ELF-1 (cell line): Measurements from ENCODE around the gene ALAD.

Source experiments
- DNase-seq: peaks from one replicate; pipeline ENCODE4 v3.0.0-alpha.2; 2016; ENCODE audit warnings: low read depth, low spot score

ALAD gene

DNA sequence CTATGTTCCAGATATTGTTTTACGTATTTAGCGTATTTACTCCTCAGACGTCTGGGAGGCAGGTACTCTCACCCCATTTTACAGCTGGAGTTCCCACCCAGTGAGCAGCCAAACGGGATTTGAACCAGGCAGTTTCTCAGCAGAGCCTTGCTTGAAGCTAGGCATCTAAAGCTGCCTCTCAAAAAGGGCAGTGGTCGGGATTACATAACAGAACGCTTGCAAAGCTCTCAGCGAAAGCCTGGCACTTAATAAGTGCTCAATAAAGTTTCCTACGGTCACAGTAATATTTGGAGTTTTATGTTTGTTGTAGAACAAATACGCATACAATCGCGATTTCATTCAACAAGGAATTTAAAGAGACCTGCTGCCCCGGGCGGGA, 52.0 kb downstream of the ALAD start:
- DNase-seq = peak; percentile 26

DNA sequence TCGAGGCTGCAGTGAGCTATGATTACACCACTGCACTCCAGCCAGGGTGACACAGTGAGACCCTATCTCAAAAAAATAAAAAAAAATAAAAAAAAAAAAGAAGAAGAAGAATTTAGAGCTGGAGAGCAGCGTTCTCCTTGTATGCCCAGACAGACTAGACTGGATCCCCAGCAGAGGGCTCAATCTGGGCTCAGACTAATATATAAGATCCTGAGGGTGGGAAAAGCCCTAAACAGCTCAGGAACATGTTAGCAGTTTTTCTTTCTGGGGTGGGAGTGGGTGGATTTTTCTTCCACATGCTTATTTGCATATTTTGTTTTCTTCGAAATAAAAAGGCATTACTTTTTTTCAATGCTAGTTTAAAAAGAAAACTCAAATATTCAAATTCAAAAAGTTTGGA, 52.6 kb downstream of the ALAD start:
- DNase-seq = no peak

DNA sequence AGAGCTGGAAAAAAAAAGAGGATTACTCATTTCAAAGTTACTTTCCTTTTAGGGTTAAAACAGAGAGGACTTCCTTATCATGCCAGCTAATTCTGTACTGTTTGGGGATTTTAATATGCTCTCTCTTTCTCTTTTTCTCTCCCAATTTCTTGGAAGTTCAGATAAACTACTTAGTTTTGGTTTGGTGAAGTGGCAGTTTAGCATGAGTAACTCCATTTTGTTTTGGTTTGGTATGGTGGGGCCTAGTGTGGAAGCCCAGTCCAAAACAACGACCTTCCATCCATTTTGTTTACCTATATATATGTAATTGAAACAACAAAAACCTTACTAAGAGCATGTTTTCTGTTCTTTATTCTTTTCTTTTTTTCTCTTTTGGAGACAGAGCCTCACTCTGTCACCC, 55.4 kb downstream of the ALAD start:
- DNase-seq = no peak

DNA sequence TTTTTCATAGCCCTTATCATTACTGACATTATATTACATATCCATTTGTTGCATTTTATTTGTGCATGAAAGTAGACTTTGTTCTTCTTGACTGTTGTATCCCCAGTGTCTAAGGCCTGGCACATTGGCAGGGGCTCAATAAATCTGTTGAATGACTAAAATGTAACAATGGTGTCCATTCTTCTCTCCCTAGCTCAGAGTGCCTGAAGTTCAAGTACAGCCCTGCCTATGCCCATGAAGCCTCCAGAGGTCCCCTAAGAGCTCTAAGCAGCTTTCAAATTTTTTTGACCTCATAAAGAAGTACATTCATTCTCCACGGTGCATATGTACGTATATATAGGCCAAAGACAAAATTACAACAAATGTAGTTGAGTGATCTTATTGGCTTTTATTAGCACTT, 55.9 kb downstream of the ALAD start:
- no peak for DNase-seq

DNA sequence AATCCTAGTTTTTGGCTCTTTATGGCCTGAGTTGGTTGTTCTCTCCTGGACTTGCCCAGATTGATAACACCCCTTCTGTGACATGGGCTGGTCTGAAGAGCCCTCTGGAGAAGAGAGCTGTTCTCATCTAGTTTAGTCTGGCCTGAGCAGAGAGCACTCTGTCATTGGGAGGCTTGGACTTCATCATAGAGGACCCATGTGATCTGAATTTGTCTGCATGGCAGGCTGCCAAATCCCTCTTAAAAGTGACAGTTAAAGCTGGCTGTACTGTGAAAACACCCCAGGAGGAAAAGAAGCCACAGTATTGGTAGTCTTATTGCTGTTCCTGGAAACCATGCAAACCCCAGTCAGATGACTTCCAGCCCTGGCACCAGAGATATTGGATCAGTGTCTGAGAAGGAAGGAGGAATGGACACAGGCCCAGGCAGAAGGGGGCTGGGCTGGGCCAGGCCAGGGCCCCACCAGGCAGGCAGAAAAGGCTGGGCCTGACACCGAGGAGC, 57.3 kb downstream of the ALAD start:
- no peak for DNase-seq

DNA sequence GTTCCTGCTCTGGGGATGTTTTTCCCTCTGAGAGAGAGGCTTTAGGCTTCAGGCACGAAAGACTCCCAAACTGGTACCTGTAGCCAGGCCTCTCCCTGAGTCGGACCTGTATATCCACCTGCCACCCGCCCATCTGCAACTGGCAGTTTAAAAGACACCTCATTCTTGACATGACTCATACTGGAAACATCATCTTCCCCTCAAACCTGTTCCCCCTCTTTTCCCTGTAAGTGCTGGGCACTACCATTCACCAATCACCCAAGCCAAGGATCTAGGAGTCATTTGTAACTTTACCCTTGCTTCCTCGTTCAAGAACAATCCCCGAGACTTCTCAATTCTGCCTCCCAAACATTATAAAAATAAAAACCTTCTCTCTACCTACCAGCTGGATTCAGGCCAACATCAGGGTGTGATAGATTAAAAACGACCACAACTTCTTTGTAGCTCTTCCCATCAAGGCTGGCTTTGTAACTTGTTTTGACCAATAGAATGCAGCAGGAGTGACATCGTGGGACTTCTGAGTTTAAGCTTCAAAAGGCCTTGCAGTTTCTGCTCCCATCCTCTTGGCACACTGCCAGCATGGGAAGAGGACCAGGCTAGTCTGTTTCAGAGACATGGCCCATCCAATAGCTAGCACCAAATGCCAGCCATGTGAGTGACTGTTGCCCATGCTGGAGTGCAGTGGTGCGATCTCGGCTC, 59.2 kb downstream of the ALAD start:
- no peak for DNase-seq

DNA sequence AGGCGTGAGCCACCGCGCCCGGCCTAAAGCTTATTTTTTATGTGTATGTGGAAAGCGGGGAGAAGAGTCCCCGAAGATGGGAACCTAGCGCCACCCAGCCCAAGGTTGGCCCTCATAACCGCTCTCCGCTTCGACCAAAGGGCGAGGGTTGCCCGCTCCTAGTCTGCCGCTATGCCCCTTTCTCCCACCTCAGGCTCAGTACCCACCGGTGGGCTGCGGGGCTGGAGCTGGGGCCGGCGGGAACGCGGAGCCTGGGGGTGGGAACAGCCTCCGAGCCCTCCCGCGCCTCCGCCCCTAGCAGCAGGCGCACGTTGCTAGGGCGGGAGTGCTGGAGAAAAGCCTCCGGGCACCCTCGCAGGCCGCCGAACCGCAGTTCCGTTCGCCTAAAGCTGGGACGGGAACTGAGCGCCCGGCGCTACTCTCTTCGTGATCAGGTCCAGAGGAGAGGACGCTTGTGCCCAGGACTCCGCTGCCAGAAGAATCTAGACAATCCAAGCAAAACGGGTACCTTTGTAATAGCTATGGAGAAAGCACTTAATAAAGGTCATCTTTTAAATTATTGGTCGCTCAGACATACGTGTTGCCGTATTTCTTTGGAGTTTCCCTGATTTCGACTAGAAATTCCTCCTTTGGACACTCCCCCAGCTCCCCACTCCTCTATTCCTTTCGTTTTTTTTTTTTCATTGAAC, 60.9 kb downstream of the ALAD start, which contains the start of gene WDR31:
TSS of gene WDR31 (minus strand) at position 265 of the 689 bp plus-strand sequence. CDS start 8,253 bp downstream, outside the sequence.
- DNase-seq = peak; percentile 92

DNA sequence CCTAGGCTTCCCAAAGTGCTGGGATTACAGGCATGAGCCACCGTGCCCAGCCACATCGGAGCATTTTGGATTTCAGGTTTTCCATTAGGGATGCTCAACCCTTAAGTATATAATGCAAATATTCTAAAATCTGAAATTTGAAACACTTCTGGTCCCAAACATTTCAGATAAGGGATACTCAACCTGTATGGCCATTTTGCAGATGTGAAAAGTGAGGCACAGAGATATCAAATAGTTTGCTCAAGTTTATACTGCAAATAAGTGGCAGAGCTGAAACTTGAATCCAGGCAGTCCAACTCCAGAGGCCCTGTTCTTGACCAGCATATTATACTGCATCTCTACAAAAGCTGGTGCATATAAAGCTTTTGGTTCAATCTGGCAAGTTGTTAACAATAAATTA, 63.4 kb downstream of the ALAD start:
- DNase-seq = no peak
